Neural cell (in vitro differentiated cells): ENCODE measurements around the gene ELFN1. TPM values are rescaled to one million over a fixed set of nuclear protein-coding genes. Genes with fewer than 3 reads are reported as not detected.

Source experiments
- H2AFZ ChIP-seq: fragments of 200-600, 300-800 bp; sonication (generic), shearing (Covaris generic); 2 replicates; pipeline ENCODE4 v1.6.0; 2014; ENCODE audit warnings: low read depth, mild to moderate bottlenecking, antibody characterized with exemption, low read length, moderate library complexity
- H3F3A ChIP-seq: fragments of 200-600 bp; shearing (Covaris generic); 2 replicates; pipeline ENCODE4 v1.6.1; 2016; ENCODE audit warnings: mild to moderate bottlenecking, moderate library complexity, mixed read lengths, antibody characterized with exemption, low read length; ENCODE audit not compliant: insufficient read depth, poor library complexity, severe bottlenecking
- H3K27ac ChIP-seq: fragments of 200-600, 300-800 bp; sonication (generic), shearing (Covaris generic); 2 replicates; pipeline ENCODE4 v1.5.1; 2014; ENCODE audit warnings: mild to moderate bottlenecking, low read length, moderate library complexity
- H3K27me3 ChIP-seq: fragments of 300-800, 200-600 bp; sonication (generic), shearing (Covaris generic); 2 replicates; pipeline ENCODE4 v1.6.0; 2014; ENCODE audit warnings: mild to moderate bottlenecking, low read depth, low read length, moderate library complexity; ENCODE audit not compliant: insufficient read depth
- H3K36me3 ChIP-seq: fragments of 300-800, 200-600 bp; sonication (generic), shearing (Covaris generic); 2 replicates; pipeline ENCODE4 v1.5.1; 2014; ENCODE audit warnings: mild to moderate bottlenecking, antibody characterized with exemption, low read length, moderate library complexity; ENCODE audit not compliant: insufficient read depth
- H3K4me2 ChIP-seq: fragments of 300-800, 200-600 bp; sonication (generic), shearing (Covaris generic); 2 replicates; pipeline ENCODE4 v1.6.0; 2014; ENCODE audit warnings: mild to moderate bottlenecking, low read length
- H3K4me3 ChIP-seq: fragments of 300-800, 200-600 bp; sonication (generic), shearing (Covaris generic); 2 replicates; pipeline ENCODE4 v1.5.1; 2014; ENCODE audit warnings: mild to moderate bottlenecking, low read length, moderate library complexity
- H3K79me2 ChIP-seq: fragments of 200-600 bp; shearing (Covaris generic); replicated peaks from 2 replicates; pipeline ENCODE4 v1.6.0; 2014; ENCODE audit warnings: mild to moderate bottlenecking, low read length, moderate library complexity; ENCODE audit not compliant: insufficient read depth
- H3K9ac ChIP-seq: fragments of 300-800, 200-600 bp; sonication (generic), shearing (Covaris generic); 2 replicates; pipeline ENCODE4 v1.6.1; 2016; ENCODE audit warnings: mild to moderate bottlenecking, low read length, mixed read lengths
- H3K9me2 ChIP-seq: fragments of 200-600 bp; shearing (Covaris generic); 2 replicates; pipeline ENCODE4 v1.6.1; 2016; ENCODE audit warnings: mild to moderate bottlenecking, low read length, mixed read lengths; ENCODE audit not compliant: insufficient read depth
- H3K9me3 ChIP-seq: fragments of 200-600, 300-800 bp; sonication (generic), shearing (Covaris generic); 2 replicates; pipeline ENCODE4 v1.6.1; 2016; ENCODE audit warnings: mild to moderate bottlenecking, mixed run types, low read length, moderate library complexity, mixed read lengths
- H4K20me1 ChIP-seq: fragments of 200-600 bp; shearing (Covaris generic); 2 replicates; pipeline ENCODE4 v1.6.1; 2016; ENCODE audit warnings: mild to moderate bottlenecking, mixed run types; ENCODE audit not compliant: insufficient read depth
- CTCF ChIP-seq: fragments of 450-650 bp; IDR thresholded peaks from 2 replicates; pipeline ENCODE4 v1.5.1; 2014; ENCODE audit warnings: antibody characterized with exemption, mild to moderate bottlenecking, moderate library complexity; ENCODE audit not compliant: poor library complexity, severe bottlenecking
- EP300 ChIP-seq: fragments of 450-650 bp; conservative IDR thresholded peaks from 2 replicates; pipeline ENCODE4 v1.6.1; 2014; ENCODE audit warnings: antibody characterized with exemption, mild to moderate bottlenecking, moderate library complexity; ENCODE audit not compliant: poor library complexity, severe bottlenecking
- EZH2 ChIP-seq: fragments of 200-600, 300-800 bp; shearing (Covaris generic), sonication (generic); IDR thresholded peaks from 2 replicates; pipeline ENCODE4 v1.6.1; 2014; ENCODE audit warnings: antibody characterized with exemption, low read length, borderline replicate concordance, mild to moderate bottlenecking; ENCODE audit not compliant: insufficient read depth, poor library complexity, severe bottlenecking
- MXI1 ChIP-seq: fragments of 450-650 bp; conservative IDR thresholded peaks from 2 replicates; pipeline ENCODE4 v1.6.1; 2014; ENCODE audit warnings: antibody characterized with exemption, mild to moderate bottlenecking; ENCODE audit not compliant: poor library complexity, severe bottlenecking
- POLR2AphosphoS5 ChIP-seq: IDR thresholded peaks from 2 replicates; pipeline ENCODE4 v1.6.1; 2012
- RAD21 ChIP-seq: fragments of 450-650 bp; conservative IDR thresholded peaks from 2 replicates; pipeline ENCODE4 v1.6.1; 2014; ENCODE audit warnings: antibody characterized with exemption, mild to moderate bottlenecking, moderate library complexity
- REST ChIP-seq: IDR thresholded peaks from 2 replicates; pipeline ENCODE4 v1.6.1; 2012; ENCODE audit warnings: borderline replicate concordance
- SMC3 ChIP-seq: fragments of 450-650 bp; conservative IDR thresholded peaks from 2 replicates; pipeline ENCODE4 v1.6.1; 2014; ENCODE audit warnings: antibody characterized with exemption, mild to moderate bottlenecking, moderate library complexity; ENCODE audit not compliant: poor library complexity
- TAF1 ChIP-seq: IDR thresholded peaks from 2 replicates; pipeline ENCODE4 v1.6.1; 2012; ENCODE audit warnings: low read depth
- polyA minus RNA-seq: library from RNA; depleted of rRNA, polyadenylated mRNA; stranded (reverse); fragments of >200 nt; gene quantifications from 2 replicates; pipeline ENCODE4 v1.2.3, GENCODE V29; 2014
- polyA plus RNA-seq: library from polyadenylated mRNA; depleted of rRNA; stranded (reverse); fragments of >200 nt; gene quantifications from 2 replicates; pipeline ENCODE4 v1.2.3, GENCODE V29; 2014

Gene ELFN1
- polyA plus RNA-seq = 11.8 and 13.9 TPM in 2 replicates
- 14.5 and 15.8 TPM in 2 replicates for polyA minus RNA-seq

DNA sequence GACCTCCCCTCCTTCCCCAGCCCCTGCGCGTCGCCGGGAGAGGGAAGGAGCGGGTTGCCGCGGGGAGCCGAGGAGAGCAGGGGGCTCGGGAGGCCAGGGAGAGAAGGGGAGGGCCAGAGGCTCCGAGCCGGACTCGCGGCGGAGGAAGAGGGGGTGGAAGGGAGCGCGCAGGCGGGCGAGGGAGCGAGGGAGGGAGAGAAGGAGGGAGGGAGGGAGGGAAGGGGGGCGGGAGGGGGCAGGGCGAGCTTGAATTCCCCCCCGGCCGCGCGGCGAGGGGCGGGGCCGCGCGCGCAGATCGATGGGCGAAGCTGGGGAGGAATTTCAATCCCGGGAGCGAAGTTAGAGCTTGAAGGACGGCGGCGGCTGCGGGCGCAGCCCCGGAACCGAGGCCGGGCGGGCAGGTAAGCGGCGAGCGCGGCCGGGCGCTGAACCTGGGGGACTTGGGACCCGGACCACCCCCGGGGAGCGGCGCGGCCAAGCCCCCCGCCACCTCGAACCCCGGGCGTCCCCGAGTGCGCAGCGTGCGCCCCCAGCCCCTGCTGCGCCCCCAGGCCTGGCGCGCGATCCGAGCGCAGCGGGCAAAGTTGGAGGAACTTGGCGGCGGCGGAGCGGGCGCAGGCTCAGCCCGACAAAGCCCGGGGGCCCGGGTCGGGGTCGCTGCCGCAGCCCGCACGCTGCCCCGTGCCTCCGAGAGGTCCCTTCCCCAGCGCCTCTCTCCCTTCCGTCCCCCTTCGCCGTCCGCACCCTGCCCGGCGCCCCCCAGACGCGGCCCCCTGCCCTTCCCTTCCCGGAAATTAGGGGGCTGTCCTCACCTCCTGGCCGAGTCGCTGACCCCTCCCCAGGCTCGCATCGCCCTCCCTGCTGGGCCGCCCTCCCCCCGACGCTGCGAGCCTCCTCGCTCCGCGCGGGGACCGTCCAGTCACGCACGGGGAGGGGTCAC lies at the start of gene ELFN1:
Gene ELFN1 (plus strand): TSS at position 324 of the 940 bp plus-strand sequence. CDS start 74,320 bp downstream, outside the sequence.
- Histone ChIP-seq H3K36me3 (no peaks in the 10 kb centered on the region), H3K9ac (peak within 1 kb of the TSS; percentile 71), H3K4me2 (no peak within 1 kb of the TSS), H3K27me3 (no peaks in the 10 kb centered on the region), H3K79me2 (peaks cover 22% of the 10 kb centered on the region), H3K4me3 (peak within 1 kb of the TSS; percentile 84), H3K9me2 (no peaks in the 10 kb centered on the region), H4K20me1 (no peaks in the 10 kb centered on the region), H3F3A (no peaks in the 10 kb centered on the region), H3K9me3 (no peaks in the 10 kb centered on the region), H3K27ac (peak within 1 kb of the TSS; percentile 51), H2AFZ (no peak within 1 kb of the TSS)
- TF ChIP-seq EZH2 (no peak), SMC3 (no peak), POLR2AphosphoS5 (peak; percentile 43), CTCF (no peak), RAD21 (no peak), REST (no peak)

GRCh38 chr7:1620835-1621234 lies 49.2 kb upstream of the ELFN1 start:
- H4K20me1 ChIP-seq = no peaks in the 10 kb centered on the region
- no peaks in the 10 kb centered on the region for H3K9me2 ChIP-seq
- TF ChIP-seq EZH2 (no peak), TAF1 (no peak), POLR2AphosphoS5 (no peak), RAD21 (no peak), MXI1 (no peak), EP300 (no peak), REST (no peak), SMC3 (no peak), CTCF (no peak)
- H3K27ac ChIP-seq = no peak overlapping the region
- H3K9ac ChIP-seq = no peak overlapping the region
- H3K27me3 ChIP-seq = no peaks in the 10 kb centered on the region
- no peaks in the 10 kb centered on the region for H3K79me2 ChIP-seq
- no peaks in the 10 kb centered on the region for H3F3A ChIP-seq
- H2AFZ ChIP-seq = no peak overlapping the region
- H3K4me2 ChIP-seq = no peak overlapping the region
- H3K36me3 ChIP-seq = no peaks in the 10 kb centered on the region
- H3K9me3 ChIP-seq = no peaks in the 10 kb centered on the region
- no peak overlapping the region for H3K4me3 ChIP-seq
